ENCODE data around the gene TNFRSF13B.

DNA sequence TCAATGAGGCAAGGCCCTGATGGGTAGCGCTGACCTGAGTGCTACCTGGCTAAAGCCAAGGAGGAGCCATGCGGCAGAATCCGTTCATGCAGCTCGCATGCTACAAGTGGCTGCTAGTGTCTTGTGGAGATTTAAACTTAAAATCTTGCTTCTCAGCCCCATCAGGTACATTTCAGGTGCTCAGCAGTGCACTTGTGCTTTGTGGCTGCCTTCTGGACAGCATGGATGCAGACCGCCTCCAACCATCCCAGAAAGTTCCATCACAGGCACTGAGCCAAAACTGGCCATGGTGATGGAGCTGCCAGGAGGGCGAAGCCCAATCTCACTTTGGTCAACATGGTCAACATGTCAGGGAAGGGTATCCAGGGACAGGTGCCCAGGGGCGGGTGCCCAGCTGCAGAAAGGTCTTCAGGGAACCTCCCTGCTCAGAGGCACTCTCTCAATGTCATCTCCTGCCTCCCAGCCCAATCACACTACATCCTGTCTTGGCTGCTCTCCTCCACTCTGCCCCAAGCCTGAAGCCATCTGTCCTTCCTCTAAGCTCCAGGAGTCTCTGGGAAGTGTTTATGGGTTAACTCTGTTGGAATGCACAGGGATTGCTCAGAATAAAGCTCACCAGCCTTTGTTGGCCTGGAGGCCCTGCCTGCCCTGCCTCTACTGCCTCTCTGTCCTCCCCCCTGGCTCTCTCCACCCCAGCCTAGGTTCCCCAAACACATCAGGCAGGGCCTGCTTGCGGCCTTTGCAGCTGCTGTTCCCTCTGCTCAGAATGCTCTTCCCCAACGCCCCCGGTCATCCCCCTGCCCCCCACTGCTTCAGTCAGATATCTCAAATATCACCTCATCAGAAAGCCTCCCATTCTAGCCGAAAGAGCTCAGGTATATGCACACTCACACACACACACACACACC, 18.3 kb upstream of the TNFRSF13B start:
- TF ChIP-seq, protein P1, sequence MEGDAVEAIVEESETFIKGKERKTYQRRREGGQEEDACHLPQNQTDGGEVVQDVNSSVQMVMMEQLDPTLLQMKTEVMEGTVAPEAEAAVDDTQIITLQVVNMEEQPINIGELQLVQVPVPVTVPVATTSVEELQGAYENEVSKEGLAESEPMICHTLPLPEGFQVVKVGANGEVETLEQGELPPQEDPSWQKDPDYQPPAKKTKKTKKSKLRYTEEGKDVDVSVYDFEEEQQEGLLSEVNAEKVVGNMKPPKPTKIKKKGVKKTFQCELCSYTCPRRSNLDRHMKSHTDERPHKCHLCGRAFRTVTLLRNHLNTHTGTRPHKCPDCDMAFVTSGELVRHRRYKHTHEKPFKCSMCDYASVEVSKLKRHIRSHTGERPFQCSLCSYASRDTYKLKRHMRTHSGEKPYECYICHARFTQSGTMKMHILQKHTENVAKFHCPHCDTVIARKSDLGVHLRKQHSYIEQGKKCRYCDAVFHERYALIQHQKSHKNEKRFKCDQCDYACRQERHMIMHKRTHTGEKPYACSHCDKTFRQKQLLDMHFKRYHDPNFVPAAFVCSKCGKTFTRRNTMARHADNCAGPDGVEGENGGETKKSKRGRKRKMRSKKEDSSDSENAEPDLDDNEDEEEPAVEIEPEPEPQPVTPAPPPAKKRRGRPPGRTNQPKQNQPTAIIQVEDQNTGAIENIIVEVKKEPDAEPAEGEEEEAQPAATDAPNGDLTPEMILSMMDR (IDR thresholded peaks at IDR 0.05; ENCODE audit: borderline replicate concordance, extremely low read depth, low read length, poor library complexity, severe bottlenecking): no peak
- TF ChIP-seq EZH2 (IDR thresholded peaks at IDR 0.05; ENCODE audit: borderline replicate concordance, low read depth, low read length, severe bottlenecking): no peak

Data from DND-41 (cell line).